DOHH2 (cell line): ENCODE measurements around the gene ARHGEF4.

ENCODE experiments used
- CTCF ChIP-seq: fragments of 200-600 bp; sonication (generic); IDR thresholded peaks from one replicate; pipeline ENCODE4 v1.5.1; 2014; ENCODE audit warnings: antibody characterized with exemption, mild to moderate bottlenecking, low read depth, low read length; ENCODE audit not compliant: poor library complexity, severe bottlenecking
- EZH2phosphoT487 ChIP-seq: fragments of 200-600 bp; sonication (generic); IDR thresholded peaks from 2 replicates; pipeline ENCODE4 v1.6.1; 2017; ENCODE audit warnings: borderline replicate concordance, mild to moderate bottlenecking, antibody characterized with exemption, low read length, moderate library complexity, mixed read lengths

- TF ChIP-seq CTCF (no peak), EZH2phosphoT487 (no peak)
Observed at GRCh38 chr2:131056932-131057287, 220.2 kb downstream of the ARHGEF4 start.
